HUDEP-2 (cell line): ENCODE results near the gene OR10H4.
"Not testable (repeated sequence)": the region's sequence is repeated elsewhere in the genome, so short reads cannot be mapped to it uniquely, and the experiment has no call there.

ENCODE experiments used
- DNase-seq, 76 experiments: peaks; one replicate each; lab custom pipeline; 2025; ENCODE audit not compliant: unreplicated experiment in 76 of 76; lab: John Stamatoyannopoulos, UW

OR10H4 gene

GRCh38 chr19:15936950-15937349 is 11.9 kb upstream of the OR10H4 start:
- DNase-seq: no peak

- DNase-seq: no peak
Observed at GRCh38 chr19:15937771-15938170, 11.0 kb upstream of the OR10H4 start.

GRCh38 chr19:15944401-15944800 is 4.4 kb upstream of the OR10H4 start:
- DNase-seq: no peak

GRCh38 chr19:15945301-15945700 is 3.5 kb upstream of the OR10H4 start:
- DNase-seq: no peak

GRCh38 chr19:15954820-15955219 is 6.0 kb downstream of the OR10H4 start:
- DNase-seq: no peak

GRCh38 chr19:15962319-15962718 is 13.5 kb downstream of the OR10H4 start:
- DNase-seq: peak in 1 of 76 experiments; percentile 10

GRCh38 chr19:15964231-15964630 is 15.4 kb downstream of the OR10H4 start:
- DNase-seq: no peak

- DNase-seq: no peak
Observed at GRCh38 chr19:15971224-15971780, 22.5 kb downstream of the OR10H4 start.

- DNase-seq: not testable (repeated sequence)
Observed at GRCh38 chr19:15972043-15972442, 23.2 kb downstream of the OR10H4 start.

GRCh38 chr19:15974856-15975255 is 26.0 kb downstream of the OR10H4 start:
- DNase-seq: no peak

- DNase-seq: peak in 5 of 76 experiments; percentile 13 to 28 (median 20)
Observed at GRCh38 chr19:15976836-15977689, 28.3 kb downstream of the OR10H4 start.

GRCh38 chr19:15977690-15978089 is 28.9 kb downstream of the OR10H4 start:
- DNase-seq: no peak

GRCh38 chr19:15979293-15979692 is 30.5 kb downstream of the OR10H4 start:
- DNase-seq: no peak

- DNase-seq: not testable (repeated sequence)
Observed at GRCh38 chr19:15985831-15986230, 37.0 kb downstream of the OR10H4 start.

- no peak for DNase-seq
Observed at GRCh38 chr19:15986701-15987100, 37.9 kb downstream of the OR10H4 start.

GRCh38 chr19:15989889-15990288 is 41.1 kb downstream of the OR10H4 start:
- no peak for DNase-seq

GRCh38 chr19:15991602-15992001 is 42.8 kb downstream of the OR10H4 start:
- no peak for DNase-seq

GRCh38 chr19:15992014-15992413 is 43.2 kb downstream of the OR10H4 start:
- DNase-seq: no peak

GRCh38 chr19:15995536-15995935 is 46.7 kb downstream of the OR10H4 start:
- no peak for DNase-seq

GRCh38 chr19:15998166-15998565 is 49.4 kb downstream of the OR10H4 start:
- no peak for DNase-seq
